ENCODE measurements around the gene CDC23.
"Not testable (repeated sequence)": the region's sequence is repeated elsewhere in the genome, so short reads cannot be mapped to it uniquely, and the experiment has no call there.

CDC23 gene, protein sequence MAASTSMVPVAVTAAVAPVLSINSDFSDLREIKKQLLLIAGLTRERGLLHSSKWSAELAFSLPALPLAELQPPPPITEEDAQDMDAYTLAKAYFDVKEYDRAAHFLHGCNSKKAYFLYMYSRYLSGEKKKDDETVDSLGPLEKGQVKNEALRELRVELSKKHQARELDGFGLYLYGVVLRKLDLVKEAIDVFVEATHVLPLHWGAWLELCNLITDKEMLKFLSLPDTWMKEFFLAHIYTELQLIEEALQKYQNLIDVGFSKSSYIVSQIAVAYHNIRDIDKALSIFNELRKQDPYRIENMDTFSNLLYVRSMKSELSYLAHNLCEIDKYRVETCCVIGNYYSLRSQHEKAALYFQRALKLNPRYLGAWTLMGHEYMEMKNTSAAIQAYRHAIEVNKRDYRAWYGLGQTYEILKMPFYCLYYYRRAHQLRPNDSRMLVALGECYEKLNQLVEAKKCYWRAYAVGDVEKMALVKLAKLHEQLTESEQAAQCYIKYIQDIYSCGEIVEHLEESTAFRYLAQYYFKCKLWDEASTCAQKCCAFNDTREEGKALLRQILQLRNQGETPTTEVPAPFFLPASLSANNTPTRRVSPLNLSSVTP

GRCh38 chr5:138213161-138214029 is at the start of gene CDC23:
CDC23 (minus strand) TSS chr5:138213323; CDS start chr5:138213312, 11 bp downstream.
- peak; percentile 88 for DNase-seq

DNA sequence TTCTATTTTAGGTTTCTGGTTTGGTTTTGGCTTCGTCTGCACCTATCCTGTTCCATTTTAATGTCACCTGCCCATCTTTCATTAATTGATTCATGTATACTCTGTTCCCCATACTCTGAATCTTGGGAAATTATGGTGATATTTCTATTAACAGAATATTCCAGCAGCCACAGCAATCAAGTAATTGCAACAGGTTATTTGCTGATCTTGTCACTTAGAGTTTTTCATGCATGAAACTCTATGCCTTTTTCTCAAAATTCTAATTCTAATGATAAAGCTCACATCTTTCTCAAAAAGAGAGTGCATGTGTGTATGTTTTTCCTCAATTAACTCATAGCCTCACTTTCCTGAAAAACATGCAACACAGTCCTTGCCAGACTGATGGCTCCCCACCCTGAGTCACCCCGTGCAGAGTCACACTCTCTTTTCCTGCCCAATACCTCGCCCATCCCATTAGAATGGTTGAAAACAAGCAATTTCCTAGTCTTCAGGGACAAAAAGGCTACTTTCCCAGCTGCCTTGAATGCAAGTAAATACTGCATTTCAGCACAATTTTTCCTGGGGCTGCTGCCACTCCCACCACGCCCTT is 45.7 kb upstream of the CDC23 start:
- DNase-seq, result no peak

DNA sequence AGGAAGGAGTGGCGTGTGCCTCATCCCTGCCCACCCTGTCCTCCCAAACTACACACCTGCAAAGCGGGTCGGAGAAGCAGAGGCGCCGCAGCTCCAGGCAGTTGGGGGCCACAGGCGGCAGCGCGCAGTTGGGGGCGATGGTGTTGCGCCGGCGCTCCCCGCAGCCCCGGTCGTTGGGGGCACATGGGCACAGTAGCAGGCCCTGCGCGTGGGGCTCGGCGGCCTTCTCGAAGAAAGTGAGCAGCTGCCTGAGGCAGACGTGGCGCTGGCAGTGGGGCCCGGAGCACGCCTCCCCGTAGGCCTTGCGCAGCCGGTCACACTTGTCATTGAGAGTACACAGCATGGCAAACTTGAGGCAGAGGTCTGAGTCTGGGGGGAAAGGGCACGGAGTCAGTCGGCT is 44.5 kb upstream of the CDC23 start:
- no peak for DNase-seq

DNA sequence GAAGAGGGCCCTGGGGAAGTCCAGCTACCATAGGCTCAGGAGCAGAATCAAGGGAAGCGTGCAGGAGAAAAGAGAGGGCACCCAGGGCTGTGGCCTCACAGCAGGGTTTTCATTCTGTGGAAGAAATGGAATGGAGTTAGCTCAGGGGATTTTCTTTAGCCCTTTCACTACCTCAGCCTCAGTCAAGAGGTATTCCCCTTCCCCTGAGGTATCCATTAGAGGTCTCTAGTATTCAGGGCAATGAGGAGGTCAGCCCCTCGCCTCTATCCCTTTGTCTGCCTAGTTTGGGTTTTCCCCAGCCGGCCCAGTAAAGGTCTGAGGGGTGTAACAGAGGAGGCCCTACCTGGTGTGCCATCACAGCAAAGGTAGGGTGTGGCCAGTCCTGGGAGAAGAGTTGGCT is 39.8 kb upstream of the CDC23 start:
- no peak for DNase-seq

GRCh38 chr5:138247800-138248199 is 34.7 kb upstream of the CDC23 start:
- DNase-seq, result not testable (repeated sequence)

GRCh38 chr5:138246822-138247221 is 33.7 kb upstream of the CDC23 start:
- DNase-seq, result no peak

GRCh38 chr5:138246334-138246733 is 33.2 kb upstream of the CDC23 start:
- no peak for DNase-seq

DNA sequence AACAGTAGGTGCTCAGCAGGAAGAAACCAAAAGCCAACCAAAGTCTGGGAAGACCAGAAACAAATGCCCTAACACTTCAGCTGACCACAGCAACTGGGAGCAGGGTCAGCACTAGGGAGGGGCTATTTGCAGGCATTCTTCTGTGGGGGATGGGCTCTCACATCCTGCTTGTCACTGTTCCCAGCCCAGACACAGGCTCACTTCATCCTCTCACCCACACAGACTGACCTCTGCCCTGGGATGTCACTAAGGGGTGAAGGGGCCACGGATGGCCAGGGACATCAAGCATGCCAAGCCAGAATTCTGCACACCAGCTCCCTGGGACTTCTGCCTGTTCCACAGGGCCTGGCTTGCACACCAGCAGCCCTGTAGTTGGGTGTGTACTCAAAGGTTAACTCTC is 32.6 kb upstream of the CDC23 start:
- DNase-seq, result no peak

GRCh38 chr5:138243794-138244193 is 30.7 kb upstream of the CDC23 start:
- no peak for DNase-seq

GRCh38 chr5:138241688-138242571 is 28.8 kb upstream of the CDC23 start:
- DNase-seq, result no peak

DNA sequence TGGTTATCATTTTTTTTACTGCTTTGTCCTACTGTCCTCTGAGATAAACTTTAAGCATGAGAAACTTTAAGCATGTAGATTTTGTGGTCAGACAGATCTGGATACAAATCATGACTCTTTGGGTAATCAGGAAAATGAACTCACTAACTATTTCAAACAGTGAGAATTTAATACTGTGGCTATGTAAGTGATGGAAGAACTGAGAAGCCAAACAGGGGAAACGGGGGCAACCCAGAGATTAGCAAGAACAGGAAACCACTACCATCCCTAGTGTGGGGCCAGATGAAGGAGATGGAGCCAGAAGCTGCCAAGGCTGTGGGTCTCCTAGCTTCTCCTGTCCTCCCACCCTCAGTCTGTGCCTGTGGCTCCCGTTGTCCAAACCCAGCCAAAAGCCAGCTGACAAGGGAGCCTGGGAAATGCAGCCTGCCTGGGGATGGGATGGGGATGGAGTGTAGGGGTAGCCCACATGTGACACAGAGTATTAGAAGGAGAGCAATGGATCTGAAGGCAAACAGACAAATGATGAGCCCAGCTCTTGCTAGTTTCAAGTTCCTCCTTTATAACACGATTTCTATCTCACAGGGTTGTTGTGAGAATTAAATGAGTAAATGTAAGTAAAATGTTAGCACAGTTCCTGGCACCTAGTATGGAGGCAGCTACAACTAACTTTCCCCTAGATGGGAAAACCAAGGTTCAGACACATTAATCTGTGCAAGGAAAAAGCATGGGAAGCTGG is 27.7 kb upstream of the CDC23 start:
- DNase-seq, result no peak

- no peak for DNase-seq
Observed at GRCh38 chr5:138238034-138238433, 24.9 kb upstream of the CDC23 start.

DNA sequence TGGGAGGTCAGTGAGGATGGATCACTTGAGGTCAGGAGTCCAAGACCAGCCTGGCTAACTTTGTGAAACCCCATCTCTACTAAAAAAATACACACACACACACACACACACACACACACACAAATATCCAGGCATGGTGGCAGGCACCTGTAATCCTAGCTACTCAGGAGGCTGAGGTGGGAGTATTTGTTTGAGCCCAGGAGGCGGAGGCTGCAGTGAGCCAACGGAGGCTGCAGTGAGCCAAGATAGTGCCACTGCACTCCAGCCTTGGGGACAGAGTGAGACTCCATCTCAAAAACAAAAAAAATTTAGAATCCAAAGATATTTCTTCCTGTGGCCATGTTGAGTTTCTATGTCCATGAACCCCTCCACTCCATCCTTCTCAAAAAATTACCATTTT is 21.5 kb upstream of the CDC23 start:
- no peak for DNase-seq

DNA sequence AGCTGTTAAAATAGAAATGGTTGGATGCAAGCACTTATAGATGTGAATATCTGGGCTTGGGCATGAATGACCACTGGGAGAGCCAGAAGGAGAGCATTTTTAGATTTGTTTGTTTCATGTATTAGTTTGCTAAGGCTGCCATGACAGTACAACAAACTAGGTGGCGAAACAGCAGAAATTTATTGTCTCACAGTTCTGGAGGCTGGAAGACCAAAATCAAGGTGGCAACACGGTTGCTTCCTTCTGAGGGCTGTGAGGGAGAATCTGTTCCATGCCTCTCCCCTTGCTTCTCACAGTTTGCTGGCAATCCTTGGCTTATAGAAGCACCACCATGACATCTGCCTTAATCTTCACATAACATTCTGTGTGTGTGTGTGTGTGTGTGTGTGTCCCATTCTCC is 20.2 kb upstream of the CDC23 start:
- DNase-seq, result no peak

GRCh38 chr5:138230981-138231589 is 18.0 kb upstream of the CDC23 start:
- no peak for DNase-seq

GRCh38 chr5:138230261-138230660 is 17.1 kb upstream of the CDC23 start:
- no peak for DNase-seq

DNA sequence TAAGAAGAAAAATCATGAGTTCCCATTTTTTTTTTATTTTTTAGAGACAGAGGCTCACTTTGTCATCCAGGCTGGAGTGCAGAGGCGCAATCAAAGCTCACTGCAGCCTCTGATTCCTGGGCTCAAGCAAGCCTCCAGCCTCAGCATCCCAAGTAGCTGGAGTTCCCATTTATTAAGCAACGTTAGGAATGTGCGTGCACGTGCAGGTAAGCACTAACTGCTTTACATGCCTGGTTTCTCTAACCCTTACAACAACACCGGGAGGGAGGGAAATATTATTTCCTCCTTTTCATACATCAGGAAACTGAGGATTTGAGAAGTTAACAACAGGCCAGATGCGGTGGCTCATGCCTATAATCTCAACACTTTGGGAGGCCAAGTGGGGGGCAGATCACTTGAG is 16.3 kb upstream of the CDC23 start:
- no peak for DNase-seq

GRCh38 chr5:138226910-138227309 is 13.8 kb upstream of the CDC23 start:
- no peak for DNase-seq

- no peak for DNase-seq
Observed at GRCh38 chr5:138224712-138225111, 11.6 kb upstream of the CDC23 start.

DNA sequence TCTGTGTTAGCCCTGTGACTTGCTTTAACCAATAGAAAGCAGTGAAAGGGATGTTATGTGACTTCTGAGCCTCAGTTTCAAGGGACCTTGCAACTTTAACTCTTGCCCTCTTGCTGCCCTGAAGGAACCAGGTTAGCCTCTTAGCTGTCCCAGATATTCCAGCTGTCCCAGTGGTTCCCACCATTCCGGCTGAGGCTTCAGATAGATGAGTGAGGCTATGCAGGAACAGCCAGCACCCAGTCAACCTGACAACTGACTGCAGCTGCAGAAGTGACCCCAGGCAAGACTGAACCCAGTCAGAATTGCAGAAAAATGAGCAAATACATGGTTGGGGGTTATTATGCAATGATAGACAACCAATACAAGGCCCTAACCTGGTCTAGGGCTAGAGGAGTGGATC is 10.4 kb upstream of the CDC23 start:
- DNase-seq, result no peak

DNA sequence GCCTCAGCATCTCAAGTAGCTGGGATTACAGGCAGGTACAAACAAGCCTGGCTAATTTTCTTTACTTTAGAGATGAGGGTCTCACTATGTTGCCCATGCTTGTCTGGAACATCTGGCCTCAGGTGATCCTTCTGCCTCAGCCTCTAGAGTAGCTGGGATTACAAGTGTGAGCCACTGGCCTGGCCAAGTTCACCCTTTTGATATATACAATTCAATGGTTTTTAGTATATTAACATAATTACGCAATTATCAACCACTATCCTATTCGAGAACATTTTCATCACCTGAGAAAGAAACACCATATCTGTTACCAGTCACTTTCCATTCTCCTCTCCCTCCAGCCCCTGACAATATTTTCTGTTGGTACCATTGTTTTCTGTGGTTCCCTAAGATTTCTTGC is 3.7 kb upstream of the CDC23 start:
- DNase-seq, result no peak

Data from stimulated activated naive CD4-positive, alpha-beta T cell treated with Interleukin-2 at 50 U/mL for 16 hours (primary cell).